Adipose tissue (tissue), 3 donors: ENCODE data around the gene RIN2. TPM values are rescaled to one million over a fixed set of nuclear protein-coding genes. Genes with fewer than 3 reads are reported as not detected.

ENCODE experiments used
- H3K27ac ChIP-seq: one replicate; pipeline ENCODE4 v1.5.1; 2013; ENCODE audit warnings: low read depth, low read length
- WGBS, 3 donors: extraction: QIAGEN DNeasy Blood & Tissue Kit; methylation state at CpG; one replicate each; pipeline ENCODE4 v1.1.7; 2013; 5-methylcytosine and 5-hydroxymethylcytosine counted together
- polyA plus RNA-seq, 3 donors: library from polyadenylated mRNA; stranded (reverse); fragments of 200-250 nt; gene quantifications; one replicate each; pipeline ENCODE4 v1.2.3, GENCODE V29; 2013
- donor health status: healthy with polysubstance abuse.
- donor health status: Bipolar disorder and iron deficiency.
- donor health status: healthy.

The RIN2 gene
- polyA plus RNA-seq, 3 donors: 8.7 to 24.9 (median 15.0) TPM

- 36 to 68% (median 67%) methylated on average over 4 of the region's 4 CpGs for WGBS, 3 donors
- no peak overlapping the region for H3K27ac ChIP-seq
Observed at GRCh38 chr20:19806806-19807190, 48.7 kb downstream of the RIN2 start.

- no peak overlapping the region for H3K27ac ChIP-seq
Observed at GRCh38 chr20:19807191-19807945, 49.3 kb downstream of the RIN2 start.
